HG03108 (cell line): ENCODE measurements around the gene CCDC89.
"Not testable (repeated sequence)": the region's sequence is repeated elsewhere in the genome, so short reads cannot be mapped to it uniquely, and the experiment has no call there.

Source experiments
- ATAC-seq: cut with Tn5 transposase; IDR thresholded peaks from one replicate; pipeline ENCODE4 v1.9.1; 2021; ENCODE audit warnings: moderate library complexity; ENCODE audit not compliant: unreplicated experiment

Gene CCDC89

GRCh38 chr11:85654343-85654742, 31.7 kb downstream of the CCDC89 start:
- ATAC-seq, result not testable (repeated sequence)

- ATAC-seq, result no peak
These were observed 33.1 kb downstream of the CCDC89 start for GRCh38 chr11:85652786-85653447.

GRCh38 chr11:85651118-85651517, 34.9 kb downstream of the CCDC89 start:
- no peak for ATAC-seq

GRCh38 chr11:85647604-85648299, 38.2 kb downstream of the CCDC89 start, which contains the start of gene TMEM126A:
Gene TMEM126A (plus strand): TSS chr11:85647967. CDS start chr11:85650256, 2,289 bp downstream.
- peak; percentile 100 for ATAC-seq

GRCh38 chr11:85647078-85647477, 38.9 kb downstream of the CCDC89 start:
- no peak for ATAC-seq

- no peak for ATAC-seq
These were observed 42.8 kb downstream of the CCDC89 start for GRCh38 chr11:85643191-85643614.

GRCh38 chr11:85634747-85635146, 51.2 kb downstream of the CCDC89 start:
- no peak for ATAC-seq
